ENCODE measurements around the gene CERS6.

CERS6 gene

DNA sequence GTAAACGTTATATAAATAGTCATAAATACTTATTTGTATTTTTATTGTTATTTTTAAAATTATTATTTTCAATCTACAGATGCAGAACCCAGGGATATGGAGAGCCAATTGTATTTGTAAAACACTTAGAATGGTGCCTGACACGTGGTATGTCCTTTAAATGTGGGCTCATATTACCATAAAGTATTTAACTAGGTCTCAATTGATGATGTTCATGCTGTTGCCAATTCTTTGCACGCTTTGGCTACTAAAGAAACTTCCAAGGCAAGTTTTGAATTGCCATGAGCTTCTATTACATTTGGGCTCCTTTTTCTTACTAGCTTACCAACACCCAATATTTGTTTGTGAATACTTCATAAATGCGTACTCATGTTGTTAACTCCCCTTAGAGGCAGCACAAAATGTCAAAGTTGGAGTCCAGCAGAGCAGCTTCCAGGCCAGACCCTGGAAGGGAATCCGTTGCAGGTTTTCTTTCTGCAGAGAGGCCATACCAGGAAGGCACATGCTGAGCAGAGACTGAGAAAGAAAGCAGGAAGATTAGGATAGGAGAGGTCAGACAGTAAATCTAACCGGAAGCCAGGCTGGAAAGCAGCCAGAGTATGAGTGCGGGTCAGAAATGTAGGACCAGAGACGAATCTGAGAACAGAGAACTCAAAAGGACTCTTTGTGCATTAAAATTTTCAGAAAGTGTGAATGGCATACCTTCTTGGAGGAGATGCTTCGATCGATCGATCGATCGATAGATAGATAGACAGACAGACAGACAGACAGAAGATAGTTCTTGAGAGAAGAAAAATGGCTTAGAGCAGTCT, 342.2 kb downstream of the CERS6 start:
- Histone ChIP-seq H3K36me3 (ENCODE audit: insufficient read depth, low read length) (no peaks in the 10 kb centered on the region), H3K4me1 (ENCODE audit: insufficient read depth, low read length) (peaks cover 27% of the 10 kb centered on the region), H3K4me3 (ENCODE audit: low read length) (no peak overlapping the region), H3K27ac (ENCODE audit: low read depth, low read length) (no peak overlapping the region), H3K27me3 (ENCODE audit: insufficient read depth, low read length) (no peaks in the 10 kb centered on the region), H3K9ac (ENCODE audit: low read depth, low read length) (no peak overlapping the region), H3K9me3 (ENCODE audit: insufficient read depth, low read depth, low read length) (no peaks in the 10 kb centered on the region)
- 66% methylated on average over 12 of the region's 13 CpGs for WGBS

DNA sequence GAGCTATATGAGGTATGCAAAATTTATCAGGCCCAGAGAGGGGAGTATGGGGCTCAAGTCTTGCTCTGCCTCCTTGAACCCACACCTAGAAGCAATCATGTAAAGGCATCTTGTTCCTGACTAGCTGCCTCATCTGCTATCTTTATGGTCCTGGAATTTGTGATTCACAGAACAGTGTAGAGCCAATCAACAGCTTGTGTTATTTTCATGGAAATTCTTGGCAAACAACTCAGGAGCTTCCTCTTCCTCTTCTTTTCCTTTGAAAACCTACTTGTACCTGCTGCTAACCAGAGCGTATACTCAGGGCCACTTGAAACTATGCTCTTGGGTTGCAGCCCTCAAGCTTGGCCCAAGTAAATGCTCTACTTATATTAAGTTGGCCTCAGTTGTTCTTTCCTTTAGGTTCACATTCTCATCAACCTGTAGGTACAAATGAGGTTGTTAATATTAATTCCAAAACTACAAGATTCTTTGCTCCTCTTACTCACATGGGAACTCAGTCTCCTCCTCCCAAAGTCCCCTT, 342.9 kb downstream of the CERS6 start:
- no peak overlapping the region for H3K9ac ChIP-seq (ENCODE audit: low read depth, low read length)
- H3K9me3 ChIP-seq (ENCODE audit: insufficient read depth, low read depth, low read length) = no peaks in the 10 kb centered on the region
- H3K36me3 ChIP-seq (ENCODE audit: insufficient read depth, low read length) = no peaks in the 10 kb centered on the region
- H3K27me3 ChIP-seq (ENCODE audit: insufficient read depth, low read length) = no peaks in the 10 kb centered on the region
- peaks cover 27% of the 10 kb centered on the region for H3K4me1 ChIP-seq (ENCODE audit: insufficient read depth, low read length)
- H3K27ac ChIP-seq (ENCODE audit: low read depth, low read length) = no peak overlapping the region
- no peak overlapping the region for H3K4me3 ChIP-seq (ENCODE audit: low read length)
- 52% methylated on average over 1 of the region's 1 CpG for WGBS

DNA sequence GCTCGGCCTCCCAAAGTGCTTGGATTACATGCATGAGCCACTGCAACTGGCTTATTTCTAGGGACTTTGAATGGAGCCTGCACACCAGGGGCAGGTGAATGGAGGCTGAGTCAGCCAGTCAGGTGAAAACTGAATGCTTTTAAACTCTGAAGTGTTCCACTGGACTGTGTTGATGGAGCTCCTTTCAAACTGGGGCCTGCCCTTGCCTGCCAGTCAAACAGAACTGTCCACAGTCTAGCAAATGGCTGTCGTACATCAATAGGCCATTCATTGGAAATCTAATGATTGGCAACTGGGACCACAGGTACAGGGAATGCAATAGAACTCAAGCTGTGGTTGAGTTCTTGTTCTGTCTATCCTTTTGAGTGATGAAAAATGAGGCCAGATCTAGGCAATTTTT, 345.4 kb downstream of the CERS6 start:
- Histone ChIP-seq H3K4me3 (ENCODE audit: low read length) (no peak overlapping the region), H3K36me3 (ENCODE audit: insufficient read depth, low read length) (no peaks in the 10 kb centered on the region), H3K27me3 (ENCODE audit: insufficient read depth, low read length) (no peaks in the 10 kb centered on the region), H3K27ac (ENCODE audit: low read depth, low read length) (no peak overlapping the region), H3K9me3 (ENCODE audit: insufficient read depth, low read depth, low read length) (no peaks in the 10 kb centered on the region), H3K9ac (ENCODE audit: low read depth, low read length) (no peak overlapping the region), H3K4me1 (ENCODE audit: insufficient read depth, low read length) (peaks cover 27% of the 10 kb centered on the region)
- WGBS = 48% methylated on average over 2 of the region's 2 CpGs

DNA sequence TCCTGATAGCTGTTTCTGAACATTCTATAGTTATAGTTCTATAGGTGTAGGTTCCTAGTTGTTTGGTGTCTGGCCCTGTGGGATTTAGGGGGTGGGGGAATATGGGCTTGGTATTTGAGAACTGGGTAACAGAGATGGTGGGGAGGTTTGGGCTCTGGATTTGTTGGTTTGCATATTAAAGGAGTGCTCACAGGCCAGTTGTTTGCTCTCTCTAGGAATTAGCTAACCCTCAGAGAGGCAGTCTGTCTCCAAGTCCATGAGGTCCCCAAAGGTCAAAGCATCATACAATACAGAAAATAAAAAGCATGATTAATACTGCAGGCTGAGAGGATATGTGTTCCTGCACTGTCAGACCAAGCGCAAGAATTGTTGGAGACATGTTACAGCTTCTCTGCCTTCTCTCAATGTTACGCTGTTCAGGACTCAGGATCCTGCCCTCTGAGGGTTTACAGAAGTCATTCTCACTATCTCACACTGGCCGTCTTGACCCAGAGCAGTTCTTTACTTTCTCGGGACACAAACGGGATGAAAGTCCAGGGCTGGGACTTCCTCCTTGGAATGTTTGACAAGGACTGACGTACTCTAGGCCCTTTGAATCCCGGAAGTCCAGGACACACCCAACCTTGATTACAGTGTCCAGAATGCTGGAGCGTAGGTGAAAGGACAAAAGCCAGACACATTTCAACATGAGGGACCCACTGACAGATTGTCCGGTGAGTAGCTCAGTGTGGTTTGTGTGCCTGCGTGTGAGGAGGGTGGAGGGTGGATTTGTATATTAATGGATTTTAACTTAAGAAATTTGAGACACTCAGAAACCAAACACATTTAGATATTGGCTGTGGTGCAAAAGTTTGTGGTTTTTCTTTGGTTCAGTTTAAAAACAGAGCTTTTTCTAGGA, 346.1 kb downstream of the CERS6 start, which contains the start of gene NOSTRIN:
TSS of gene NOSTRIN (plus strand) at position 677 of the 898 bp plus-strand sequence. CDS start at position 687, 10 bp downstream.
- no peak within 1 kb of the TSS for H3K9ac ChIP-seq (ENCODE audit: low read depth, low read length)
- no peak within 1 kb of the TSS for H3K4me3 ChIP-seq (ENCODE audit: low read length)
- H3K27me3 ChIP-seq (ENCODE audit: insufficient read depth, low read length) = no peaks in the 10 kb centered on the region
- no peaks in the 10 kb centered on the region for H3K36me3 ChIP-seq (ENCODE audit: insufficient read depth, low read length)
- H3K4me1 ChIP-seq (ENCODE audit: insufficient read depth, low read length) = peaks cover 27% of the 10 kb centered on the region
- no peak within 1 kb of the TSS for H3K27ac ChIP-seq (ENCODE audit: low read depth, low read length)
- 77% methylated on average over 10 of the region's 10 CpGs for WGBS
- no peaks in the 10 kb centered on the region for H3K9me3 ChIP-seq (ENCODE audit: insufficient read depth, low read depth, low read length)

DNA sequence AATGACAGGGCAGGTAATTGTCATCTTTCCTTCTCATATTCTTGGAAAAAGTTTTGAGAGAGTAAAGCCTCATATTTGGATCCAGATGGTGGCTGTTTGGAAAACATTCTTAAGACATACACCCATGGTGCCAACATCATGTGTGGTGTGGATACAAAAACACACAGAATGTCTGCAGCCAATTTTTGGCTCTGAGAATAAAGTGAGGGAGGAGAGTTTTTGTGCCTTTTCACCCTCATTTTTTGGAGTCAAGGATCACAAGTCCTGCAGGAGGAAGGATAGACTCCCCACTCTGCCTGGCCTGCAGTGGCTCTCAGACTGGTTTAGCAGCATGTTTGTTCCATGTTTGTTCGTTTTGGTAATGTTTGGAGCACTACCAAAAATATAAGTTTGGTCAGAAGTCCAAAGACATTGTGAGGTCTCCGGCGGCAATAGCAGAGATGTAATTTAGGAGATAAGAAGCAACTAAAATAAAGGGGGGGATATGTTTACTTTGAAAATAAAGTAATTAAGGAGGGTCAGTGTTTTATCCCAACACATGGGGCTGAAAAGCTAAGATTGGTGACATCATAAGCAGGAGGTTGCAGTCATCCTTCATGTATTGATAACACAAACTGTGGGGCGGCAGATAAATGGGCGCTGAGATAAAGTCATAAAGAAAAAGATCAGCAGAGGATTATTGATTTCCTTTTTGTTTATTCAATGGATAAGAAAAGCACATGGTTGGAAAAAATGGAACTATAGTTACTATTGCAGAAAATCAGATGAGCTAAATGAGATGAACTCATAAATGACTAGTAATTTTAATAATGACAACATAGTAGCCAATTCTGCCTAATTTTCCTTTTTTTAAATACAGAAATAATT, 347.0 kb downstream of the CERS6 start:
- WGBS = 90% methylated on average over 5 of the region's 5 CpGs
- no peak overlapping the region for H3K4me3 ChIP-seq (ENCODE audit: low read length)
- H3K9ac ChIP-seq (ENCODE audit: low read depth, low read length) = no peak overlapping the region
- H3K27me3 ChIP-seq (ENCODE audit: insufficient read depth, low read length) = no peaks in the 10 kb centered on the region
- no peak overlapping the region for H3K27ac ChIP-seq (ENCODE audit: low read depth, low read length)
- H3K36me3 ChIP-seq (ENCODE audit: insufficient read depth, low read length) = no peaks in the 10 kb centered on the region
- peaks cover 26% of the 10 kb centered on the region for H3K4me1 ChIP-seq (ENCODE audit: insufficient read depth, low read length)
- no peaks in the 10 kb centered on the region for H3K9me3 ChIP-seq (ENCODE audit: insufficient read depth, low read depth, low read length)

DNA sequence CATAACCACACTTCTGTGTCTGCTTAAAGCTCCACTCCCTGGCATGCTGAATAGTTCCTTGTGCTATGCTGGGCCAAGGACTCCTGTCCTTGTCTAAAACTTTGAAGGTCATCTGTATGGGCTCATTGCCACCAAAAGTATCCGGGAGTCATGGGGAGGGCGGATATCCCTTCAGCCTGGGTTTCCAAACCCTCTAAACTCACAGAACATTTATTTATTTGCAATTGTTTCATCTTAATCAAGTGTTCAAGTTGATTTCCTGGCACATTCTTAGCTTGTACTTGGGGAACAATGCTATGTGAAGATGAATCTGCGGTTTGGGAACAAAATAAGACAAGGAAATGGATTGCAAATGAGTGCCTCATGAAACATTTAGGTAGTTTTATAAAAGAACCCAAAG, 348.1 kb downstream of the CERS6 start:
- no peaks in the 10 kb centered on the region for H3K9me3 ChIP-seq (ENCODE audit: insufficient read depth, low read depth, low read length)
- H3K4me3 ChIP-seq (ENCODE audit: low read length) = no peak overlapping the region
- H3K4me1 ChIP-seq (ENCODE audit: insufficient read depth, low read length) = peaks cover 18% of the 10 kb centered on the region
- no peaks in the 10 kb centered on the region for H3K36me3 ChIP-seq (ENCODE audit: insufficient read depth, low read length)
- 91% methylated on average over 3 of the region's 3 CpGs for WGBS
- no peak overlapping the region for H3K27ac ChIP-seq (ENCODE audit: low read depth, low read length)
- no peaks in the 10 kb centered on the region for H3K27me3 ChIP-seq (ENCODE audit: insufficient read depth, low read length)
- no peak overlapping the region for H3K9ac ChIP-seq (ENCODE audit: low read depth, low read length)

DNA sequence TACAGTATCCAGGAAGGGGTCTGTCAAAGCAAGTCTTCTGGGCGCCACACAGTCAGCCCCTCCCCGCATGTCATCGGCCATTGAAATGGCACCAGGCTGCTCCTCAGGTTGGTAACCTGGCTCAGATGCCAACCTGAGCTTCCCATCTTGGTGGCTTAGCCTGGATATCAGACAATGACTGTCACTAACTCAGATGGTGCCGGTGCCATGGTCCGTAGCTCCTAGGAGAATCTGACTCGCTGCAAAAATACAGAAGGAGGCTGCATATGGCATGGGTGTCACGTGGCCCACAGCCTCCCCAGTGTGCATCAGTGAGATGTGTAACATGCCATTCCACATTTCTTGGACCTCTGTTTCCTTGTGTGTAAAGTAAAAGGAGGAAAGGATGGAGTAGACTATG, 349.5 kb downstream of the CERS6 start:
- H3K4me1 ChIP-seq (ENCODE audit: insufficient read depth, low read length) = peaks cover 21% of the 10 kb centered on the region
- H3K27me3 ChIP-seq (ENCODE audit: insufficient read depth, low read length) = no peaks in the 10 kb centered on the region
- H3K36me3 ChIP-seq (ENCODE audit: insufficient read depth, low read length) = no peaks in the 10 kb centered on the region
- 96% methylated on average over 7 of the region's 7 CpGs for WGBS
- H3K4me3 ChIP-seq (ENCODE audit: low read length) = no peak overlapping the region
- no peak overlapping the region for H3K27ac ChIP-seq (ENCODE audit: low read depth, low read length)
- H3K9ac ChIP-seq (ENCODE audit: low read depth, low read length) = no peak overlapping the region
- H3K9me3 ChIP-seq (ENCODE audit: insufficient read depth, low read depth, low read length) = no peaks in the 10 kb centered on the region

DNA sequence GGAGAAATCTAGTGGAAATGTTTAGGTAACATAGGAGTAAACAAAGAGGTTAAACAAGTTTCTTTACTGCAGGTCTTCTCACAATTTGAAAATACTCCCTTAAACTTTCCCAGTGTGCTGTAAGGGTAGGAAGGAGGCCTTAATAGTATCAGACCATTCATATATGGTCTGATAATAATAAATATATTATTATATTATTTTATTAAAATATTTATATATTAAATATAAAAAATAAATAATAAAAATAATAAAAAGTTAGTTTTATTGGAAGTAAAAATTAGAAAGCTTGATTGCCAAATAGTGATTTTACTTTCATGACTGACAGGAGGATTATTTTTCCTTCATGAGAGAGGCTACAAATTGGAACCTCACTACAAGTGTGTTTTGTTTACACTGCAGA, 353.5 kb downstream of the CERS6 start:
- Histone ChIP-seq H3K9me3 (ENCODE audit: insufficient read depth, low read depth, low read length) (no peaks in the 10 kb centered on the region), H3K4me3 (ENCODE audit: low read length) (no peak overlapping the region), H3K9ac (ENCODE audit: low read depth, low read length) (no peak overlapping the region), H3K27ac (ENCODE audit: low read depth, low read length) (no peak overlapping the region), H3K27me3 (ENCODE audit: insufficient read depth, low read length) (no peaks in the 10 kb centered on the region), H3K4me1 (ENCODE audit: insufficient read depth, low read length) (peaks cover 14% of the 10 kb centered on the region; the same call in 1 of the 2 replicates), H3K36me3 (ENCODE audit: insufficient read depth, low read length) (no peaks in the 10 kb centered on the region)

DNA sequence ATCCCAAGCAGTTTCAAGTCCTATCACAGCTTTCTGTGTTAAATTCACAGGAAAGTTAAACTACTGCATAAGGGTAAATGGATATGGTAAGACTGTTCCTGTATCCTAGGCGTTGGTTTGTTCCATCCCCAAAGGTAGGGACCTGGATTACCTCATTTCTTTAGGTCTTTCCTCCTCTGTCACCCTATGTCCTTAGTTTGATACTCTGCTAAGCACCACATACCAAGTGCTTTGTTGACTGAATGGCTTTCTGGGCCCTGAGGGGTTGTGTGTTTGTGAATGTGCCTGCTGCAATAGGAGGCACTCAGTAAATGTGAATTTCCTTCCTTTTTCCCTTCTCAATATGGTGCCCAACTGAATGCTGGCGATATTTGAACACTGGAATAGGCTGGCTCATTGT, 354.2 kb downstream of the CERS6 start:
- Histone ChIP-seq H3K27me3 (ENCODE audit: insufficient read depth, low read length) (no peaks in the 10 kb centered on the region), H3K4me3 (ENCODE audit: low read length) (no peak overlapping the region), H3K9me3 (ENCODE audit: insufficient read depth, low read depth, low read length) (no peaks in the 10 kb centered on the region), H3K9ac (ENCODE audit: low read depth, low read length) (no peak overlapping the region), H3K27ac (ENCODE audit: low read depth, low read length) (no peak overlapping the region), H3K4me1 (ENCODE audit: insufficient read depth, low read length) (peaks cover 14% of the 10 kb centered on the region; the same call in 1 of the 2 replicates), H3K36me3 (ENCODE audit: insufficient read depth, low read length) (no peaks in the 10 kb centered on the region)
- WGBS = 91% methylated on average over 2 of the region's 2 CpGs

DNA sequence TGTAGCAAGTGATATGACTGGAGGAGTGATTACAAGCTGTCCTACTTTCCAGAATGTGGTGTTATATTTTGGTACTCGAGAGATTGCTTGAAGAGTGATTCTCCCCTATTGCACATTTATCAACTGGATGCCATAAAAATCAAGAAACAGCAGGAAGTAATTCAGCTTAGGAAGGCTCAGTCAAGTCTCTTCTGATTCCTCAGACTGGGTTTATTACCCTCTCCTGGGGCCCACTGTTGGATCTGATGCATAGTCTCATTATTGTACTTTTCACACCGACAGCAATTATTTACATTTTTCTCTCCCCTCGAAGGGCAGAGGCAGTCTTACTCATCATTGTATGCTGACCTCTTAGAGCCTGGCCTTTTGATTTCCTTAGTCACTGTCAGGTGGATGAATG, 355.6 kb downstream of the CERS6 start:
- Histone ChIP-seq H3K27ac (ENCODE audit: low read depth, low read length) (no peak overlapping the region), H3K27me3 (ENCODE audit: insufficient read depth, low read length) (no peaks in the 10 kb centered on the region), H3K4me3 (ENCODE audit: low read length) (no peak overlapping the region), H3K4me1 (ENCODE audit: insufficient read depth, low read length) (peaks cover 14% of the 10 kb centered on the region; the same call in 1 of the 2 replicates), H3K9me3 (ENCODE audit: insufficient read depth, low read depth, low read length) (no peaks in the 10 kb centered on the region), H3K9ac (ENCODE audit: low read depth, low read length) (no peak overlapping the region), H3K36me3 (ENCODE audit: insufficient read depth, low read length) (no peaks in the 10 kb centered on the region)
- 85% methylated on average over 2 of the region's 3 CpGs for WGBS

Data from HUES64 (cell line).